ENCODE results near the gene NOP14. TPM values are rescaled to one million over a fixed set of nuclear protein-coding genes. Genes with fewer than 3 reads are reported as not detected.
A peak's percentile ranks its signal among the peaks of the same experiment; 100 is the strongest.

The NOP14 gene
- total and polyA plus RNA-seq, 2 experiments from 2014 or later = 29.9 to 38.7 TPM

DNA sequence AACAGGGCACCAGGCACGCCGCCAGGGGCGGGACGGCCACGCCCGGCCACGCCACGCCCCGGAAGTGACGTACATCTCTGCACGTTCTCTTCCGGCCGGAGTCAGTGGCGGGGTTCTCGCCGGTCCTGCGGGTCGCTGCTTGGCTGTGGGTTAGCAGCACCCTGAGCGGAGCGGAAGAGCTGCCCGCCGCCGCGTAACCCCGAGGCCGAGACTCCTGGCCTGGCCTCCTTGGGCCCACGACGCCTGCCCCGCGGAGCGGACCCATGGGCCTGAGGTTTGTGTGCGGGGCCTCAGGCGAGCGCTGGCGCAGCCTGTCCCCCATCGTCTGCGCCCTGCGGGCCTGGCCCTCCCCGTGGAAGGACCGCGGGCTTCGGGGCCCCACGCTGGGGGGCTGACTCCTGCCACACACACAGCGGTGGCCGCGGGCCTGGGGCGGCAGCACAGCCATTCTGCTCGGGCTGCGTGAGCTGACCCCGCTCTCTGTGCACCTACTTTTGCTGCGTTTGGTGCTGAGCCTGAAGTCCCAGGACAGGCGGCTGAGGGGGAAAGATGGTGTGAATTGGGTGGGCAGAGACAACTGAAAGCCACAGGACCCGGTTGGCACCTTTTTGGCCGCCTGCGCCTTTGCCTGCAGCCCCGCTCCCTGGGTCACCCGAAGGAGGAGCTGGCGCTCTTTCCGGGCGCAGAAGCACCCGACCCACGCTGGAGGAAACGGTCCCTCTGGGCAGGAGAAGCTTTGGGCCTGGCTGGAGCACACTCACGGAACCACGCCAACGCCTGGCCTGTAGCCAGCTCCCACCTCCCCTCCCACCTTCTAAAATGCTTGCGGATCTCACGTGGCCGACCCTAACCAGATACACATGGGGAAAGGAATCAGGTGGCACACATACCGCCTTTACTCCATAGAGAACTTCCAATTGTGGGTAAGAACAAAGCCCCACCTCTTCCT is 28.1 kb downstream of the NOP14 start:
- TF ChIP-seq, protein P1, sequence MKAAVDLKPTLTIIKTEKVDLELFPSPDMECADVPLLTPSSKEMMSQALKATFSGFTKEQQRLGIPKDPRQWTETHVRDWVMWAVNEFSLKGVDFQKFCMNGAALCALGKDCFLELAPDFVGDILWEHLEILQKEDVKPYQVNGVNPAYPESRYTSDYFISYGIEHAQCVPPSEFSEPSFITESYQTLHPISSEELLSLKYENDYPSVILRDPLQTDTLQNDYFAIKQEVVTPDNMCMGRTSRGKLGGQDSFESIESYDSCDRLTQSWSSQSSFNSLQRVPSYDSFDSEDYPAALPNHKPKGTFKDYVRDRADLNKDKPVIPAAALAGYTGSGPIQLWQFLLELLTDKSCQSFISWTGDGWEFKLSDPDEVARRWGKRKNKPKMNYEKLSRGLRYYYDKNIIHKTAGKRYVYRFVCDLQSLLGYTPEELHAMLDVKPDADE (IDR thresholded peaks at IDR 0.05) = peak; percentile 41; the same call in 1 of the 2 replicates
- TF ChIP-seq CREB1 (CRISPR knock-in tag; IDR thresholded peaks at IDR 0.05; ENCODE audit: low read depth) (peak; percentile 91), POLR2AphosphoS5 (IDR thresholded peaks at IDR 0.05; ENCODE audit: low read depth) (peak; percentile 96), JUNB (IDR thresholded peaks at IDR 0.05; ENCODE audit: unreplicated experiment) (no peak)
- Mint-ChIP-seq H3K36me3 (ENCODE audit: low read depth) (peaks cover 61% of the 10 kb centered on the region), H3K27me3 (ENCODE audit: insufficient read depth, low read depth, poor library complexity) (peaks cover 19% of the 10 kb centered on the region), H3K4me1 (peaks cover 27% of the 10 kb centered on the region), H3K27ac (0 out of 2 replicates have a peak overlapping the region, but pooled peaks have one; percentile 40), H3K9me3 (no peaks in the 10 kb centered on the region), H3K4me3 (peak overlapping the region; percentile 85)
- H3K79me2 ChIP-seq (replicated peaks; ENCODE audit: insufficient read depth) = peaks cover 19% of the 10 kb centered on the region
- H3K27ac ChIP-seq (ENCODE audit: low read depth) = peak overlapping the region; percentile 69; the same call in 1 of the 2 replicates
- no peaks in the 10 kb centered on the region for H3K27me3 ChIP-seq (ENCODE audit: insufficient read depth)
- H3K4me3 ChIP-seq = peak overlapping the region; percentile 94
- peaks cover 16% of the 10 kb centered on the region for H4K20me1 ChIP-seq (replicated peaks; ENCODE audit: insufficient read depth)
- peak overlapping the region; percentile 96 for H3K4me2 ChIP-seq
- no peaks in the 10 kb centered on the region for H3K9me2 ChIP-seq (ENCODE audit: insufficient read depth)
- peaks cover 27% of the 10 kb centered on the region; the same call in 1 of the 2 replicates for H3F3A ChIP-seq (replicated peaks; ENCODE audit: low read depth)
- ATAC-seq (peak; percentile 63), DNase-seq (ENCODE audit: low spot score) (peak; percentile 93)
- H2AFZ ChIP-seq = peak overlapping the region; percentile 69; the same call in 1 of the 2 replicates
- peaks cover 26% of the 10 kb centered on the region for H3K36me3 ChIP-seq (ENCODE audit: insufficient read depth)
- H3K4me1 ChIP-seq (ENCODE audit: insufficient read depth) = peaks cover 4% of the 10 kb centered on the region; the same call in 1 of the 2 replicates

DNA sequence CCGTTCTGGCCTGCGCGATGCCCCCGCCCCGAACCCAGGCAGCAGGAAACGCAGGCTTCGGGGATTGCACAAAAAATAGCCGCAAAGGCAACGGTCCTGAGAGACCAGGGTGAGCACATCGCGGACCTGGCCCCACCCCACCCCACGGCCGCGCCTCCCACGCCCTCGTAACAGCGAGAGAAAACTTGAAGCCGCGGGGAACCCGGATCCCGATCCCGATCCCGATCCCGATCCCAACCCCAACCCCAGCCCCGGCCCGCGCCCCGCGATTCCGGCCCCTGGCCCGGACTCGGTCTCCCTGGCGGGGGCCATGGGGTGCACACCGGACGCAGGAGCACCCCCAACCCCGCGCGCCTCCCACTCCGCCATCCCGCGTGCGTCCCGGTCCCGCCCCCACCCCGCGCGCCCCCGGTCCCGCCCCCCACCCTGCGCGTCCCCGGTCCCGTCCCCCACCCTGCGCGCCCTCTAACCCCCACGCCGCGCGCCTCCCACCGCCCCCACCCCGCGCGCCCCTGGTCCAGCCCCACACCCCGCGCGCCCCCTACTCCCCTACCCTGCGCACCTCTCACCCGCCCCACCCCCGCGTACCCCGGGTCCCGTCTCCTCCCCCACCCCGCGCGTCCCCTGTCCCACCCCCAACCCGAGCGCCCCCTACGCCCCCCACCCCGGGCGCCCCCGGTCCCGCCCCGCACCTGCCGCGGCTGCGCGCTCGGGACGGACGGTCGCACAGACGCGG is 29.0 kb downstream of the NOP14 start:
- Histone ChIP-seq H3K36me3 (ENCODE audit: insufficient read depth) (peaks cover 23% of the 10 kb centered on the region), H3K4me2 (peak overlapping the region; percentile 74), H3K27ac (ENCODE audit: low read depth) (no peak overlapping the region), H3F3A (replicated peaks; ENCODE audit: low read depth) (peaks cover 29% of the 10 kb centered on the region; the same call in 1 of the 2 replicates), H3K4me3 (peak overlapping the region; percentile 94), H3K9me2 (ENCODE audit: insufficient read depth) (no peaks in the 10 kb centered on the region), H4K20me1 (replicated peaks; ENCODE audit: insufficient read depth) (peaks cover 19% of the 10 kb centered on the region), H3K27me3 (ENCODE audit: insufficient read depth) (no peaks in the 10 kb centered on the region), H3K79me2 (replicated peaks; ENCODE audit: insufficient read depth) (peaks cover 19% of the 10 kb centered on the region), H3K4me1 (ENCODE audit: insufficient read depth) (peaks cover 4% of the 10 kb centered on the region; the same call in 1 of the 2 replicates), H2AFZ (no peak overlapping the region)
- no peak overlapping the region for H3K27ac Mint-ChIP-seq
- H3K9me3 Mint-ChIP-seq = no peaks in the 10 kb centered on the region
- H3K4me1 Mint-ChIP-seq = peaks cover 27% of the 10 kb centered on the region
- peaks cover 17% of the 10 kb centered on the region for H3K27me3 Mint-ChIP-seq (ENCODE audit: insufficient read depth, low read depth, poor library complexity)
- DNase-seq (ENCODE audit: low spot score) = peak; percentile 51
- ATAC-seq = peak; percentile 6
- H3K4me3 Mint-ChIP-seq = peak overlapping the region; percentile 85
- peaks cover 59% of the 10 kb centered on the region for H3K36me3 Mint-ChIP-seq (ENCODE audit: low read depth)
- no peak for TF ChIP-seq CREB1 (CRISPR knock-in tag; IDR thresholded peaks at IDR 0.05; ENCODE audit: low read depth)
- TF ChIP-seq, protein P2, sequence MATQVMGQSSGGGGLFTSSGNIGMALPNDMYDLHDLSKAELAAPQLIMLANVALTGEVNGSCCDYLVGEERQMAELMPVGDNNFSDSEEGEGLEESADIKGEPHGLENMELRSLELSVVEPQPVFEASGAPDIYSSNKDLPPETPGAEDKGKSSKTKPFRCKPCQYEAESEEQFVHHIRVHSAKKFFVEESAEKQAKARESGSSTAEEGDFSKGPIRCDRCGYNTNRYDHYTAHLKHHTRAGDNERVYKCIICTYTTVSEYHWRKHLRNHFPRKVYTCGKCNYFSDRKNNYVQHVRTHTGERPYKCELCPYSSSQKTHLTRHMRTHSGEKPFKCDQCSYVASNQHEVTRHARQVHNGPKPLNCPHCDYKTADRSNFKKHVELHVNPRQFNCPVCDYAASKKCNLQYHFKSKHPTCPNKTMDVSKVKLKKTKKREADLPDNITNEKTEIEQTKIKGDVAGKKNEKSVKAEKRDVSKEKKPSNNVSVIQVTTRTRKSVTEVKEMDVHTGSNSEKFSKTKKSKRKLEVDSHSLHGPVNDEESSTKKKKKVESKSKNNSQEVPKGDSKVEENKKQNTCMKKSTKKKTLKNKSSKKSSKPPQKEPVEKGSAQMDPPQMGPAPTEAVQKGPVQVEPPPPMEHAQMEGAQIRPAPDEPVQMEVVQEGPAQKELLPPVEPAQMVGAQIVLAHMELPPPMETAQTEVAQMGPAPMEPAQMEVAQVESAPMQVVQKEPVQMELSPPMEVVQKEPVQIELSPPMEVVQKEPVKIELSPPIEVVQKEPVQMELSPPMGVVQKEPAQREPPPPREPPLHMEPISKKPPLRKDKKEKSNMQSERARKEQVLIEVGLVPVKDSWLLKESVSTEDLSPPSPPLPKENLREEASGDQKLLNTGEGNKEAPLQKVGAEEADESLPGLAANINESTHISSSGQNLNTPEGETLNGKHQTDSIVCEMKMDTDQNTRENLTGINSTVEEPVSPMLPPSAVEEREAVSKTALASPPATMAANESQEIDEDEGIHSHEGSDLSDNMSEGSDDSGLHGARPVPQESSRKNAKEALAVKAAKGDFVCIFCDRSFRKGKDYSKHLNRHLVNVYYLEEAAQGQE (IDR thresholded peaks at IDR 0.05; ENCODE audit: unreplicated experiment) = no peak
- no peak for TF ChIP-seq STAT1 (IDR thresholded peaks at IDR 0.05; ENCODE audit: unreplicated experiment)
- no peak for TF ChIP-seq JUNB (IDR thresholded peaks at IDR 0.05; ENCODE audit: unreplicated experiment)
- no peak for TF ChIP-seq ZNF114 (CRISPR knock-in tag; IDR thresholded peaks at IDR 0.05)
- TF ChIP-seq EZH2 (IDR thresholded peaks at IDR 0.05; ENCODE audit: low read depth, unreplicated experiment) = no peak
- TF ChIP-seq, protein P1 (IDR thresholded peaks at IDR 0.05) = no peak

Data from GM23338 (cell line).